Stimulated activated naive CD8-positive, alpha-beta T cell treated with anti-CD3 and anti-CD28 coated beads, Interleukin-15, amount 100 ng/mL, for 72 hours (primary cell): ENCODE data around the gene TAB2.

Source experiments
- ATAC-seq: fragments of 150-1000 bp; cut with Tn5 transposase; 2 replicates; pipeline ENCODE4 v1.10.0; 2021; ENCODE audit warnings: mild to moderate bottlenecking, moderate library complexity
- DNase-seq, 2 donors: peaks; one replicate each; pipeline ENCODE4 v3.0.0; 2021 to 2022
- H3K27ac Mint-ChIP-seq, 2 donors: one replicate each; pipeline ENCODE4 v1.8.0; 2022; ENCODE audit warnings: mild to moderate bottlenecking in 2 of 2, mixed read lengths in 2 of 2, moderate library complexity in 2 of 2
- H3K27me3 Mint-ChIP-seq: one replicate; pipeline ENCODE4 v1.8.0; 2022; ENCODE audit warnings: mixed read lengths
- H3K4me1 Mint-ChIP-seq: one replicate; pipeline ENCODE4 v1.8.0; 2022; ENCODE audit warnings: mild to moderate bottlenecking, mixed read lengths
- H3K4me3 Mint-ChIP-seq, 2 donors: one replicate each; pipeline ENCODE4 v1.8.0; 2022; ENCODE audit warnings: mild to moderate bottlenecking in 2 of 2, mixed read lengths in 2 of 2, moderate library complexity in 1 of 2
- H3K9me3 Mint-ChIP-seq, 2 donors: one replicate each; pipeline ENCODE4 v1.8.0; 2022; ENCODE audit warnings: mixed read lengths in 2 of 2

The TAB2 gene

DNA sequence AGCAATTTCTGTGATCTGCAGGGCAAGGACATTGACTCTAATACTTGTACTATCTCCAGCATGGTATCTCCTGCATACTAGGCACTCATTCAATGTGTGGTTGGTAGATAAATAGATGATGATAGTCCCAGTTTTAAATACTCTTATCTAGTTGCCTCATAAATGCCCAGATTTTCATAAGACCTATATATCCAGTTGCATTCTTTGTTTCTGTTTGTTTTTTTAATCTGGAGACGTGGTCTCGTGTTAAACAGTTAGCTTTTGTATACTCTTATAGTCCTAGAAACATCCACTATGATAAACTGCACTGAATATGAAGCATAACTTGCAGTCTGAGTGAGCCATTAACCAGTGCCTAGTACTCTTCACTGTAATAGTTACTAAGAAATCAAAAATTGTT is 47.0 kb downstream of the TAB2 start:
- Mint-ChIP-seq H3K4me1 (peaks cover 46% of the 10 kb centered on the region), H3K27ac (no peak overlapping the region), H3K4me3 (peak overlapping the region in 1 of 2 donors; percentile 6), H3K9me3 (peaks cover 9 to 15% of the 10 kb centered on the region in 2 donors), H3K27me3 (no peaks in the 10 kb centered on the region)
- no peak for DNase-seq
- ATAC-seq: no peak

- ATAC-seq (no peak), DNase-seq (no peak)
- H3K4me3 Mint-ChIP-seq: peak overlapping the region; percentile 46 to 57
- no peaks in the 10 kb centered on the region for H3K27me3 Mint-ChIP-seq
- H3K9me3 Mint-ChIP-seq: peaks cover 6 to 13% of the 10 kb centered on the region in 2 donors
- H3K4me1 Mint-ChIP-seq: peaks cover 44% of the 10 kb centered on the region
- H3K27ac Mint-ChIP-seq: peak overlapping the region in 1 of 2 donors; percentile 7
Measured at GRCh38 chr6:149365197-149365596, 47.7 kb downstream of the TAB2 start.

GRCh38 chr6:149366267-149366921 is 48.9 kb downstream of the TAB2 start:
- H3K9me3 Mint-ChIP-seq: peaks cover 0 to 8% of the 10 kb centered on the region in 2 donors
- no peaks in the 10 kb centered on the region for H3K27me3 Mint-ChIP-seq
- ATAC-seq: peak; percentile 61
- peaks cover 44% of the 10 kb centered on the region for H3K4me1 Mint-ChIP-seq
- H3K4me3 Mint-ChIP-seq: no peak overlapping the region
- no peak for DNase-seq
- H3K27ac Mint-ChIP-seq: no peak overlapping the region

- no peak overlapping the region for H3K4me3 Mint-ChIP-seq
- no peaks in the 10 kb centered on the region for H3K9me3 Mint-ChIP-seq
- no peaks in the 10 kb centered on the region for H3K27me3 Mint-ChIP-seq
- H3K27ac Mint-ChIP-seq: no peak overlapping the region
- peaks cover 42% of the 10 kb centered on the region for H3K4me1 Mint-ChIP-seq
- DNase-seq (no peak), ATAC-seq (peak; percentile 92)
Measured at GRCh38 chr6:149368065-149368464, 50.6 kb downstream of the TAB2 start.

- no peak overlapping the region for H3K4me3 Mint-ChIP-seq
- H3K27ac Mint-ChIP-seq: no peak overlapping the region
- no peaks in the 10 kb centered on the region for H3K27me3 Mint-ChIP-seq
- no peak for ATAC-seq
- H3K9me3 Mint-ChIP-seq: no peaks in the 10 kb centered on the region
- no peak for DNase-seq
- H3K4me1 Mint-ChIP-seq: peaks cover 53% of the 10 kb centered on the region
Measured at GRCh38 chr6:149371154-149371553, 53.6 kb downstream of the TAB2 start.

- no peak overlapping the region for H3K27ac Mint-ChIP-seq
- H3K4me3 Mint-ChIP-seq: no peak overlapping the region
- DNase-seq: no peak
- peaks cover 60% of the 10 kb centered on the region for H3K4me1 Mint-ChIP-seq
- no peaks in the 10 kb centered on the region for H3K9me3 Mint-ChIP-seq
- H3K27me3 Mint-ChIP-seq: no peaks in the 10 kb centered on the region
- ATAC-seq: no peak
Measured at GRCh38 chr6:149372062-149372461, 54.5 kb downstream of the TAB2 start.

GRCh38 chr6:149373511-149373910 is 56.0 kb downstream of the TAB2 start:
- Mint-ChIP-seq H3K4me3 (no peak overlapping the region), H3K27ac (no peak overlapping the region), H3K9me3 (no peaks in the 10 kb centered on the region), H3K27me3 (no peaks in the 10 kb centered on the region), H3K4me1 (peaks cover 63% of the 10 kb centered on the region)
- DNase-seq (no peak), ATAC-seq (no peak)

DNA sequence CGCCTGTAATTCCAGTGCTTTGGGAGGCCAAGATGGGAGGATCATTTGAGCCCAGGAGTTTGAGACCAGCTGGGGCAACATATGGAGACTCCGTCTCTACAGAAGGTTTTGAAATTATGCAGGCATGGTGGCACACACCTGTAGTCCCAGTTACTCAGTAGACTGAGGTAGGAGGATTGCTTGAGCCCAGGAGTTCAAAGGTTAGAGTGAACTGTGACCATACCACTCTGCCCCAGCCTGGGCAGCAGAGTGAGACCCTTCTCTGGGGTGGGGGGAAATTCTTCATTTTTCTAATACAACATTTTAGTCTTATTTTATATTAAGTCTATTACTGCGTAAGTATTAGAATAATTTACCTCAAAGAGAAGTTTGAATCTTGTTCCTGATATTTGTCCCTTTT is 62.5 kb downstream of the TAB2 start:
- Mint-ChIP-seq H3K9me3 (no peaks in the 10 kb centered on the region), H3K27ac (no peak overlapping the region), H3K4me1 (peaks cover 62% of the 10 kb centered on the region), H3K4me3 (no peak overlapping the region), H3K27me3 (no peaks in the 10 kb centered on the region)
- ATAC-seq (no peak), DNase-seq (no peak)

- Mint-ChIP-seq H3K27ac (no peak overlapping the region), H3K27me3 (no peaks in the 10 kb centered on the region), H3K4me1 (peaks cover 60% of the 10 kb centered on the region), H3K9me3 (peaks cover 0 to under 1% of the 10 kb centered on the region in 2 donors), H3K4me3 (no peak overlapping the region)
- no peak for DNase-seq
- peak; percentile 98 for ATAC-seq
Measured at GRCh38 chr6:149380523-149380922, 63.0 kb downstream of the TAB2 start.

GRCh38 chr6:149383371-149383770 is 65.9 kb downstream of the TAB2 start:
- Mint-ChIP-seq H3K4me1 (peaks cover 69% of the 10 kb centered on the region), H3K27me3 (no peaks in the 10 kb centered on the region), H3K4me3 (no peak overlapping the region), H3K27ac (peak overlapping the region in 1 of 2 donors; percentile 6), H3K9me3 (peaks cover 16 to 17% of the 10 kb centered on the region in 2 donors)
- no peak for DNase-seq
- no peak for ATAC-seq

- no peak overlapping the region for H3K4me3 Mint-ChIP-seq
- no peak overlapping the region for H3K27ac Mint-ChIP-seq
- H3K4me1 Mint-ChIP-seq: peaks cover 65% of the 10 kb centered on the region
Measured at GRCh38 chr6:149384464-149384863, 67.0 kb downstream of the TAB2 start.

DNA sequence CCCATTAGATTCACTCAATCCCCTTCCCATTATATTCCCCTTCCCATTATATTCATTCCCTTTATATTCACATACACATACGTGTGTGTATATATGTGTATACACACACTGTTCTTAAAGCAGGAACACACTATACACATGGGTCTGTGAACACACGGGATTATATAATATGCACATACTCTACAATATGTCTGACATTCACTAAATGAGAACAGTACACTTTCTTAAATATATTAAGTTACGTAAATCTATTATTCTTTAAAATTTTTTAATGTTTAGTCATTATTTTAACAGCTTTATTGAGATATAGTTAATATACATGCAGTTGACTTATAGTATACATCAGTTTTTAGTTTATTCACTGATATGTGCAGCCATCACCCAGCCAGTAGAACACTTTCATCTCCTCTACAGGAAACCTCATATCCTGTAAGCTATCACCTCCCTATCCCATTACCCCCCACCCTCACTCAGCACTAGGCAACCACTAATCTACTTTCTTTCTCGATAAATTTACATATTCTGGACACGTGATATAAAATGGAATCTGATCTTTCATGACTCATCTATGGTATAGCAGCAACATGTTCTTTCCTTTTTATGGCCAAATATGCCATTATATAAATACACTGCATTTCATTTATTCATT is 68.6 kb downstream of the TAB2 start:
- peak; percentile 82 for ATAC-seq
- H3K4me1 Mint-ChIP-seq: peaks cover 66% of the 10 kb centered on the region
- no peaks in the 10 kb centered on the region for H3K27me3 Mint-ChIP-seq
- H3K4me3 Mint-ChIP-seq: no peak overlapping the region
- peaks cover 16 to 17% of the 10 kb centered on the region in 2 donors for H3K9me3 Mint-ChIP-seq
- H3K27ac Mint-ChIP-seq: no peak overlapping the region
- DNase-seq: no peak

More at GRCh38 chr6:149384464-149384863, 67.0 kb downstream of the TAB2 start:
- peaks cover 16 to 17% of the 10 kb centered on the region in 2 donors for H3K9me3 Mint-ChIP-seq
- ATAC-seq (no peak), DNase-seq (no peak)
- no peaks in the 10 kb centered on the region for H3K27me3 Mint-ChIP-seq

- Mint-ChIP-seq H3K4me3 (no peak overlapping the region), H3K27me3 (no peaks in the 10 kb centered on the region), H3K27ac (no peak overlapping the region), H3K4me1 (peaks cover 67% of the 10 kb centered on the region), H3K9me3 (peaks cover 16 to 17% of the 10 kb centered on the region in 2 donors)
- no peak for DNase-seq
- ATAC-seq: no peak
Measured at GRCh38 chr6:149387779-149388512, 70.4 kb downstream of the TAB2 start.

DNA sequence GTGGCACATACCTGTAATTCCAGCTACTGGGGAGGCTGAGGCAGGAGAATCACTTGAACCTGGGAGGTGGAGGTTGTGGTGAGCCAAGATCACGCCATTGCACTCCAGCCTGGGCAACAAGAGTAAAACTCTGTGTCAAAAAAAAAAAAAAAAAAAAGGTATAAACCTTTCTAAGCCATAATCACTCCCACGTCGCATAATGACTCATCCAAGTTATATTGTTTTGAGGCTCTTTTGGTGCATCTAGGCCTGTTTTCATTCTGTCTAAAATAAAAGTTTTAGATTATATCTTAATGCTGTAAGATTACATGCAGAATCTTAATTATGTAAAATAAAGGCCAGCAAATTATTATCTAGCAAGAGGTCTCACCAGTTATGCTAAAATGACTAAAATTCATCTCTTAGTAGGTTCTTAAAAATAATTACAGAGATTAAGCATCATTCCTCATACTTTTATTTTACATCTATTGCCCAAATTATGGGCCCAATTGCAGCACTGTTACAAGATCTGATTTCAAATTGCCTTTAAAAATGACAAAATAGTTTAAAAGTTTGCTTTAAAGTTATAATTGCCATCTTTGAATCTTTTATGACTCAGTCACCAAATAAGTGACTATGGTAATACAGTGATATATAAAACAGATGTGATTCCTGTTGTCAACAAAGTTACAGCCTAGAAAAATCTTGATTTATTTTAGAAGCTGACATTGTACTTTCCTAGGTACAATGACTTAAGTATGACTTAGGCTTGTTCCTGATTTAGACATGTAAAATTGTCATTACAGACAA is 72.2 kb downstream of the TAB2 start:
- DNase-seq (no peak), ATAC-seq (peak; percentile 65)
- H3K27me3 Mint-ChIP-seq: no peaks in the 10 kb centered on the region
- peaks cover 16 to 17% of the 10 kb centered on the region in 2 donors for H3K9me3 Mint-ChIP-seq
- H3K4me1 Mint-ChIP-seq: peaks cover 77% of the 10 kb centered on the region
- H3K4me3 Mint-ChIP-seq: no peak overlapping the region
- no peak overlapping the region for H3K27ac Mint-ChIP-seq

- H3K9me3 Mint-ChIP-seq: peaks cover 2% of the 10 kb centered on the region in 2 donors
- no peak overlapping the region for H3K4me3 Mint-ChIP-seq
- H3K27ac Mint-ChIP-seq: no peak overlapping the region
- ATAC-seq (no peak), DNase-seq (no peak)
- H3K4me1 Mint-ChIP-seq: peaks cover 74% of the 10 kb centered on the region
- no peaks in the 10 kb centered on the region for H3K27me3 Mint-ChIP-seq
Measured at GRCh38 chr6:149392093-149392492, 74.6 kb downstream of the TAB2 start.
